Measurements from ENCODE around the gene MLIP.
"Not testable (repeated sequence)": the region's sequence is repeated elsewhere in the genome, so short reads cannot be mapped to it uniquely, and the experiment has no call there.

MLIP gene

DNA sequence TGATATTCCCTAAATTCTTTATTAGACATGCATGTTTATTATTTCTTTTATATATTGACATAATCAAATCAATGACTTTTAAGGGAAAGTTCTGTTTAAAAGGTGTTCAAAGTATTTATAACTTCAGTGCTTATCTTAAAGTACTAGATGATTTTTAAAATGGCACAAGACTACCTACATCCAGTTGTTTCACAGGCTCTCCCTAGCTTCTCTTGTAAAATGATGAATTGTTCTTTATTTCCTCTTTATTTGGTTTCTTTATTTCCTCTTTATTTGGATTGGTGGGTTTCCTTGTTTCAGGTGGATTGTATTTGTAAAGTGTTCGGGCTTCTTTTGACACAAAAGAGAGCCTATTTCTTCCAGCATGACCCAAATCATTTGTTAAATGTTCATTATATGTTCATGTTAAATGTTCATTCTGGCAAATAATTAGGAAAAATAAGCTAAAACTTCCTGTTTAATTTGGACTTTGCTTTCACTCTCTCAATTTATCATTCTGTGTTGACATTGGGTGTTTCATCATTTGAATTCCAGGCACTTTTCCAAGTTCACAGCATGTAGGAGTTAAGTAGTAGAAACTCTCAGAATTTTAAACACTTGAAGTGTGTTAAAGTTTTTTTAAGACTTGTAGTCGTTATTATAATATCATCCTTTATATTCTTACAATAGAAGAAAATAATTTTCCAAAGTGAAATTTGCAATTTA lies 24.6 kb downstream of the MLIP start:
- no peak for DNase-seq

GRCh38 chr6:54138795-54139194 lies 27.6 kb downstream of the MLIP start:
- DNase-seq, result no peak

DNA sequence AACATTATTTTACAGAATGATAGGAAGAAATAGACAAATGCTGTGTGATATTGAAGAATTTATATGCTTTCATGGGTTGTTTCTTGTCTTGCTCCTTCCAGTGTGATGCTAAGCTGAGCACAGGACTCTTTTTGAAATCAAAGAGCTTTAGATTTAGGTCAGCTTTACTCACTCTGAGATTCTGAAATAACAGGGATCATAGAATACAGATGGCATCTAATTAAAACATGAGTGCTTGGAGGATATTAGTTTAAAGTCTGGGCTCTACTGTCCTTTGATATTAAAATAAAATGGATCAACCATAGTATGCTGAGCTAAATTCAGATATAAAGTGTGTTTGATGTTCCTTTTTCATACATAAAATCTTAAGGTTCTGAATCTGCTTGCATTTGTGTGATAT lies 29.6 kb downstream of the MLIP start:
- no peak for DNase-seq

DNA sequence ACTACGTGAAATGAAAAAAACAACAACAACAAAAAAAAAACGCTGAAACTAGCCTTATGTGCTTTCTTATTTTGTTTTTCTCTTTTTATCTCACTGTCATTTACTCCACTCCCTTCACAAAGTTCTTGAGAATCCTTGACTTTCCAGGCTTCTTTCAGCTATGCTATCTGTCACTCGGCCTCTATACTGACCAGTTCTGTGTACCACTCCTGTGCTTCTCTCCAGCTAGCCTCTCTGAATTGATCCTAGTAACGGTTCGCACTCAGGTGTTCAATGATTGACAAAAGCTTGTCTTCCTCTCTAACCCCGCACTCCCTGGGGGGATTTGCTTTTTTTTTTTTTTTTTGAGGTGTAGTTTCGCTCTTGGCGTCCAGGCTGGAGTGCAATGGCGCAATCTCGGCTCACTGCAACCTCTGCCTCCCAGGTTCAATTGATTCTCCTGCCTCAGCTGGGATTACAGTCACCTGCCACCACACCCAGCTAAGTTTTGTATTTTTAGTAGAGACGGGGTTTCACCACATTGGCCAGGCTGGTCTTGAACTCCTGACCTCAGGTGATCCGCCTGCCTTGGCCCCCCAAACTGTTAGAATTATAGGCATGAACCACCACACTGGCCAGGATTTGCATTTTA lies 31.8 kb downstream of the MLIP start:
- no peak for DNase-seq

GRCh38 chr6:54151861-54152260 lies 40.6 kb downstream of the MLIP start:
- no peak for DNase-seq

DNA sequence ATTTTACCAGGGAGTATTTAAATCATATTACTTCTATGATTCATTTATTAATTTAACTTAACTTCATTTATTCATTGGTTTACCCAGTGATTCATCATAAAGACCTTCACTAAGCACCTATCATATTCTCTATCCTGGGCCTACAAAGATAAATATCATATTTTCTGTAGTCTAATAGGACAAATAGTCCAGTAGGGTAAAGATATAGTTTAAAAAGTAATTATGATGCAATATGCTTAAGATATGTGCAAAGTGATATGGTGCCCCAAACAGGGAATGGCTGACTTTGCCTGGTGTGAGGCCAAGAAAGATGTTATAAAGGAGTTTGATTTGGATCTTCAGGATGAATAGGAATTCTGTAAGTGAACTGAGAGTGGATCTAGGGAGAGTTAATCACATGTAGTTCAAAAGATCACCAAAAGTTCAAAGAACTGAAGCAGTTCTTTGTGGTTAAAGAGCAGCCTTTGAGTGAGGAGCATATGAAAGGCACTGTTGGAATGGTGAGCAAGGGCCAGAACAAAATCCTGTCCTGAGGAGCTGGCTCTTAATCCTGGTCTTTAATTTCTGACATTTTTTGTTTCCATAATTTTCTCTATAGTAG lies 45.5 kb downstream of the MLIP start:
- no peak for DNase-seq

DNA sequence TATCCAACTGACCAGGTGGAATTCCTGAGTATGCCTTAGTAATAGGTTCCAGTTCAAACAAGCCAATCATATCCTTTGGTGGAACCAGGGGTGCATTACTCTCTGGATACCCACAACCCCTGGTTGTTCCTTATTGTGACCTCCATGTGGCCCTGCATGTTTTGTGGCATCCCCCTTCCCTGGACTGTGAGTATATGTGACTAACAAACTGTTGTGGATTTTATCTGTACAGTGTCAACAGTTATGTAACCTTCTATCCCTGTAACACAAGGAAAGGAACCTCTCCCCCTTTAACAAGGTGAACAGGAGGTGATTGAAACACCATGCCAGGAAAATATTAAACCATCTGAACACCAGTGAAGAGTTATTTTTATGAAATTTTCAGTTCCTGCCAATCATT lies 46.2 kb downstream of the MLIP start:
- DNase-seq, result no peak

DNA sequence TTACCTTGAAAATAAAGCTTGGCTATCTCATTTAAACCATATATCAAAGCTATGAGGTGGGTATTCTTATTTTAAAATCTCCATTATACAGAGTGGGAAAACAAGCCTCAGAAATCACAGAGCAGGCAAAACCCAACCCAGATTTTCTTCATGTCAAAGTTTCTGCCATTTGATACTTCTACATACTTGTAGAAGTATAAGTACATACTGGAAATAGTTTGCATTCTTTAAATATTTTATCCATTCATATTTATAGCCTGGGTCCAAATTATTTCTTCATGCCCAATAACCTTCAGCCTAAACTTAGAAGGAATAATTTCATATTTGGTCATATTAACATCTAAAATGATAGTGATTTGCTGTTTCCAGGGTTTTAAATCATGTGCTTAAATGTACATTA lies 61.8 kb downstream of the MLIP start:
- no peak for DNase-seq

- no peak for DNase-seq
Observed at GRCh38 chr6:54179152-54179551, 67.9 kb downstream of the MLIP start.

DNA sequence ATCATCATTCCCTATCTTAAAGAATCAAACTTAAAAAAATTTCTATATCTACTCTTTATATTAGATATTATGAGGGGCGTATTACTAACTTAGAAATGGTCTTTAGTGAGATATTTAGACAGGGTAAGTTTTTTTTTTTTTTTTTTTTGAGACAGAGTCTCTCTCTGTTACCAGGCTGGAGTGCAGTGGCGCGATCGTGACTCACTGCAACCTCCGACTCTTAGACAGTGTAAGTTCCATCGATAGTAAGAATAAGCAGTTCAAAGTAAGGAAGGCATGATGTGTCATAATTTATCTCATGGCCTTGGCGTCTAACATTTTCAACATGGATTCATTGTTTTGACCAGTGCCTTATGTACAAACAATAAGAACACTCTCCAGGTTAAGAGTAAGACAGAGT lies 72.4 kb downstream of the MLIP start:
- DNase-seq, result no peak

DNA sequence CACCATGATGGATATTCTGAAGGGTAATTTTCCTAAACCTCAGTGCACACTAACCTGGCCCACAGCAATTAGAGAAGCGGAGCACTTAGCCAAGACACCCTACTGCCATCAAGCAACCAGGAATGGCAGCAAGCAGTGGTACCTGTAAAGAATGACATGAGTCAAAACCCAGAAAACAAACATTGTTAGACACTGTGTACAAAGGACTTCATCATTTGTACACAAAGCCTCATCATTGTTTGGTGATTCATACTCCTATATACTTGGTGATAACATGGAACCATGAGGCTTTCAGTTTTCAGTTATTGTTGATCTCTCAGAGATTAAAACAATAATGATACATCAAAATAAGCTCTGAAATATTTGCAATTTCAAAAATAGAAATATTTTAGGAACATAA lies 74.6 kb downstream of the MLIP start:
- no peak for DNase-seq

DNA sequence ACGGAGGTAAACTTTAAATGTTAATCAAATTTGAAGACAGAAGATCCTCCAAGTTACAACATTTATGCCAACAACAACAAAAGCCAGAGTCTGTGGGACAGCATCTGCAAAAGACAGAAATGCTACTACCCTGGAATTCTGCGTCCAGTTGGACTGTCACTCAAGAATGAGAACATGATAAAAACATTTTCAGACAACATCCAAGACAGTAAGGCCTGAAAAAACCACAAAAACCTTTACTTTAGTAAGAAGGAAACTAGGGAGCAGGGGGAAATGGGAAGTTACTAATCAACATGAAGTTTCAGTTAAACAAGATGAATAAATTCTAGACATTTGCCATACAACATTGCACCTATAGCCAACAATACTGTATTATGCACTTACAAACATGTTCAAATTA lies 77.6 kb downstream of the MLIP start:
- no peak for DNase-seq

DNA sequence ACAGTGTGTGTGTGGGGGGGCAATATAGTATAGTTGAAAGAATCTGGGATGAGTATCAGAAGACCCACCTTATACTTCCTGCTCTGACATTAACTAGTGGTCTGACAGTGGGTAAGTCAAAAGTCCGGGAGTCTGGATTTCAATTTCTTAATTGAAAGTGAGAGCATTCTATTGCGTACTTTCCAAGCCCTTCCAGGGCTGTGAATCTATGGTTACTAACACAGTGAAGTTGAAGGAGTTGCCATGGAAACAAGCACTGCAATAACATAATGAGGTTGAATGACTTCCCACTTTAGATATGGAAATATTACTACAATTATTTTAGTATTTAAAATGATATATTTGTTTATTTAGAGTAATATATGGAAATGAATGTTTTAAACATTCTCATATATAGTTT lies 80.2 kb downstream of the MLIP start:
- peak in 2 of 56 donors; percentile 1 to 4 for DNase-seq

- DNase-seq, result no peak
Observed at GRCh38 chr6:54192993-54193392, 81.8 kb downstream of the MLIP start.

GRCh38 chr6:54193560-54193959 lies 82.3 kb downstream of the MLIP start:
- no peak for DNase-seq

DNA sequence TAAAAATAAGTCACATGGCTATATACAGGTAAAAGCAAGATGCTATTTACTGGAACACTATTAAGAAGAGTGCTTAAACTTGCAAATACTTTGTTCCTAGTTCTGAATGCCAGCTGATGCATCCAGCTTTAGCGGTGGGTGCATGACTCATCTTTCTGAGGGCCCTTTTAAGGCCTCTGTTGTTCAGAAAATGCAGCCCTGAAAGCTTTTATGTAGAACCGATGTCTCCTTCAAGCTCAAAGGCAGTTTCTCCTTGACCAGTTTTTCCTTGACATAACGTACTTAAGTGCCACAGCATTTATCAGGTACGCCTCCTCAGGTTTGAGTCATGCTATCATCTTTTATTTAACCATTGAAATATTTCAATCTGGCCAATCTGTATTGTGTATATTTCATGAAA lies 82.8 kb downstream of the MLIP start:
- no peak for DNase-seq

GRCh38 chr6:54195637-54196036 lies 84.4 kb downstream of the MLIP start:
- DNase-seq, result no peak

- DNase-seq, result no peak
Observed at GRCh38 chr6:54196905-54197304, 85.7 kb downstream of the MLIP start.

DNA sequence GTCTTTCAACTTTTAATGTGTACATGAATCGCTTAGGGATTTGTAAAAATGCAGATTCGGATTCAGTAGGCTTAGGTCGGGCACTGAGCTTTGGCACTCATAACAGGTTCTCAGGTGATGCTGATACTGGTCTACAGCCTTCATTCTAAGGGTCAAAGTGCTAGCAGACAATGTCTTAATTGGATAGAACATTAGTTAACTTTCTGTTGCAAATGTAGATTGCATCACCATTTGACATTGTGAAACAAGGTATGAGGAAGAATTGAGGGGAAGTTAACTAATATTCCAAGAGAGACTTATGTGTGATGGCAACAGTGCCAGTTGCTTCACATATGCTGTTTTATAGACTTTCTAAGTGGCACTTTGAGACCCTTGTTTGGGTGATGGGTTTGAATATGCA lies 86.9 kb downstream of the MLIP start:
- DNase-seq, result no peak

GRCh38 chr6:54203474-54204035 lies 92.3 kb downstream of the MLIP start:
- DNase-seq, result not testable (repeated sequence)

DNA sequence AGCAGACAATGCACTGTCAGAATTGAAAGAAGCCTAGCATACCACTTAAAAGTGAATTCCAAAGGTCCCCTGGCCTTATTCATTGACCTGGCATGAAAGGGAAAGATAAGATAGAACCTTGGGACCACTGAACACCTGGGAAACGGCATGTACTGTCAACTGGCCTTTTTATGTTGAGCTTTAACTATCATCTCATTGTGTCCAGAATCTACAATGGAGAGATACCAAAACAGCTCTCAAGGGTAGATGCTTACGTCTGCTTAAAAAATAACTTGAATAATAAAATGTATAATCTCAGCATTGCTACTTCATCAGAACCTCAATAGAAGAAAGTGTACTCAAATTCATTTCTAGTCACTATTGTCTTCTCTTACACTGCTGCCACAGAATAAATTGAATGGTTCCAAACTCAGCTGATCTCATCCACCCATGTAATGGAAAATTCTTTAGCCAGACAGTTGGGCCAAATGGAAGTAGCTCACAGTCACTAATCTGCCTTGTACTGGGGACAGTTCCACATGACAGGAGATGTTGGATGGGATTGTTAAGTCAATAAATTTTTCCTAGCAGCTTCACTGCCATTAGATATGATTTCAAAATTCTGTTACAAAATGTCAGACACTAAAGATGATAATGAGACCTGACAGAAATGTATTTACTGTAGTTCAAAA lies 93.8 kb downstream of the MLIP start:
- DNase-seq, result no peak

DNA sequence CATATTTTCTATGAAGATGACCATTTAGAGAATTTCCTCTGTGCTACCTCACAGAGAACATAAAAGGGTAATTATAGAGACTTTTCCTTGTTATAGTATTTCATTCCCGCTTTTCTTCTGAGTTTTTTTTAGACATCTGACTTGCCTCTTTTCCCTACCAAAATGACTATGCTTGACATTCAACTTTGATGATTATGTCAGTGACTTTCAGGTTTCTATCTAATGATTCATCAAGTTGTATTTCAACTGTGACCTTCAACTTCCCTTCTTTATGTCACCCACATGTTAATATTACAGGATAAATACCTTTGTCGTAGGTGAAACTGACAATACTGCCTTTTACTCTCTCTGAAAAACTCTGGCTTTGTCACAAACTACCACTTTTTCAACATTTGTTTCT lies 95.3 kb downstream of the MLIP start:
- no peak for DNase-seq

Measured in amygdala (tissue), 56 donors.